Stomach (tissue), 4 donors: ENCODE results near the gene KIAA1614.

Experiments
- POLR2AphosphoS5 ChIP-seq, 3 donors: sonication (generic); formaldehyde crosslinking; IDR thresholded peaks; one replicate each; pipeline ENCODE4 v1.6.1; 2016; ENCODE audit warnings: antibody characterized with exemption in 3 of 3
- TF ChIP-seq, protein P1 (sequence below), 7 experiments: fragments of 450-650 bp in 4 of 7; fragments of 200-600 bp in 3 of 7; sonication (generic) in 3 of 7; IDR thresholded peaks; one replicate each; pipeline ENCODE4 v1.5.1; 2016 to 2019; ENCODE audit warnings: antibody characterized with exemption in 7 of 7, control low read depth in 2 of 7, mild to moderate bottlenecking in 1 of 7

DNA sequence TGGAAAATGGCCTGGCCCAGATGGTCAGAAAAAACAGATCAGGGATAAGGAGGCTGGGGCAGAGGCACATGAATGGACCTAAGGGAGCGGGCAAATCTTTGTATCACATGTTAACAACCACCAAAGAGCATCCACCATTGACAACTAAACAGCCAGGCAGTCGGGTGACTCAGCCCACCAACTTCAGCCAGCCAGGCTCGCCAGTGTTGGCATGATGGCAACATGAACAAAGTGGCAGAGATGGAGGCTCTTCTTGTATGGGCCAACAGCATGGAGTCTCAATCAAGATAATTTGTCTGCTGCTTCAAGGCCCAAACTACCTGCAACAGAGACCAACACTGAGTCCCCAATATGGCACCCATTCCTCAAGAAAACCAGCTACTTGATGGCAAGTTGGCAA lies 16.5 kb upstream of the KIAA1614 start:
- TF ChIP-seq, protein P1, sequence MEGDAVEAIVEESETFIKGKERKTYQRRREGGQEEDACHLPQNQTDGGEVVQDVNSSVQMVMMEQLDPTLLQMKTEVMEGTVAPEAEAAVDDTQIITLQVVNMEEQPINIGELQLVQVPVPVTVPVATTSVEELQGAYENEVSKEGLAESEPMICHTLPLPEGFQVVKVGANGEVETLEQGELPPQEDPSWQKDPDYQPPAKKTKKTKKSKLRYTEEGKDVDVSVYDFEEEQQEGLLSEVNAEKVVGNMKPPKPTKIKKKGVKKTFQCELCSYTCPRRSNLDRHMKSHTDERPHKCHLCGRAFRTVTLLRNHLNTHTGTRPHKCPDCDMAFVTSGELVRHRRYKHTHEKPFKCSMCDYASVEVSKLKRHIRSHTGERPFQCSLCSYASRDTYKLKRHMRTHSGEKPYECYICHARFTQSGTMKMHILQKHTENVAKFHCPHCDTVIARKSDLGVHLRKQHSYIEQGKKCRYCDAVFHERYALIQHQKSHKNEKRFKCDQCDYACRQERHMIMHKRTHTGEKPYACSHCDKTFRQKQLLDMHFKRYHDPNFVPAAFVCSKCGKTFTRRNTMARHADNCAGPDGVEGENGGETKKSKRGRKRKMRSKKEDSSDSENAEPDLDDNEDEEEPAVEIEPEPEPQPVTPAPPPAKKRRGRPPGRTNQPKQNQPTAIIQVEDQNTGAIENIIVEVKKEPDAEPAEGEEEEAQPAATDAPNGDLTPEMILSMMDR (IDR thresholded peaks at IDR 0.05), result no peak
- TF ChIP-seq POLR2AphosphoS5 (IDR thresholded peaks at IDR 0.05), result no peak
